ENCODE measurements around the gene CLIC1. TPM values are rescaled to one million over a fixed set of nuclear protein-coding genes. Genes with fewer than 3 reads are reported as not detected.

CLIC1 gene
- total RNA-seq, 1 experiment from 2014 or later = 432 TPM

DNA sequence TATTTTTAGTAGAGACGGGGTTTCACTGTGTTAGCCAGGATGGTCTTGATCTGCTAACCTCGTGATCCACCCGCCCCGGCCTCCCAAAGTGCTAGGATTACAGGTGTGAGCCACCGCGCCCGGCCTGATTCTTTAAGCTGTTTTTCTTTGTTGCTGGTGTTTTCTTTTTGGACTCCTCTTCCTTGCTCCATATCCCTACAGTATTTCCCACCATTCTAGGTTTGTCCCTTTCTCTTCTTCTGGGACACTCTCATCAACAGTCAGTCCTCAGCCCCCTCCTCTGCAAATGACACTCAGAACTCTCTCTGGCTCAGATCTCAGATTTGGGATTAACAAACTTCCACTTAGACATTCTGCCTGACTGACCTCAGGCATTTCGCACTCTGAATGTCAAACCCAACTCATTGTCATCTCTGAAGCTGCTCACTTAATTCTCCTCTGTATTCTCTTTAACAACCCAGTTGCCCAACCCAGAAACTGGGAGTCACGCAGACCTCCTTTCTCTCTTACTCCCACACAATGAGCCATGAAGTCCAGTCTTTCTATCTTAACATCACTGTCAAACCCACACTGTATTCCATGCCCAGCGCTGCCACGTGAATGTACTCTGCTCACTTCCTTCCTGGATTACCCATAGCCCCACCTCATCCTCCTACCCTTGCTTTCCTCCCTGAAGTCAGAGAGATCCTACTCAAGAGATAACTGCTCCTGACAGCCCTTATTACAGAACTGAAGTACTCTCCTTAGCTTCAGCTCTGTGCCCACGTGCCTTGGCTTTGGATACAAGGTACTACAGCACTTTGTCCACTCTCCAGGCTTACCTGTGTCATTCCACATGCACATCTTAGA is 10.6 kb downstream of the CLIC1 start:
- Histone ChIP-seq H3K4me1 (ENCODE audit: control insufficient read depth in 1 of 2, insufficient read depth in 2 of 2, low read length in 2 of 2) (peaks cover 6 to 29% of the 10 kb centered on the region in 2 experiments; a peak in 3 of 4 replicates), H3K36me3 (ENCODE audit: control insufficient read depth in 1 of 2, insufficient read depth in 2 of 2, low read length in 2 of 2) (peaks cover 3% of the 10 kb centered on the region in 2 experiments; a peak in 1 of 4 replicates), H2AFZ (ENCODE audit: low read depth, low read length, poor library complexity, severe bottlenecking) (no peak overlapping the region), H3K9me2 (ENCODE audit: insufficient read depth) (no peaks in the 10 kb centered on the region), H3K9ac (ENCODE audit: low read length) (no peak overlapping the region), H3K79me2 (ENCODE audit: insufficient read depth, low read length) (no peaks in the 10 kb centered on the region), H3K27me3 (ENCODE audit: insufficient read depth, low read length) (no peaks in the 10 kb centered on the region), H3K4me2 (ENCODE audit: low read length) (no peak overlapping the region), H4K20me1 (ENCODE audit: insufficient read depth) (no peaks in the 10 kb centered on the region), H3K27ac (ENCODE audit: low read depth, low read length) (no peak overlapping the region), H3K9me3 (ENCODE audit: control insufficient read depth in 1 of 2, insufficient read depth in 1 of 2, low read depth in 1 of 2, low read length in 2 of 2) (no peaks in the 10 kb centered on the region), H3K4me3 (replicated peaks in 1 of 2; ENCODE audit: low read depth in 1 of 2, low read length in 2 of 2) (no peak overlapping the region)
- ChIA-PET POLR2A (interaction anchor here (0.5 kb wide), 1 partner anchor 10 kb away, joined by 3 read pairs; no protein-coding TSS in a partner anchor), CTCF (no interaction called here), RAD21 (ENCODE audit: low non-redundant PET in 1 of 2, low total read pairs in 2 of 2, uncharacterized antibody in 2 of 2, unreplicated experiment in 2 of 2) (no interaction called here)
- ATAC-seq = no peak
- BruUV-seq (replicated peaks) = no TSS peak
- no peak for TF ChIP-seq CTCF (IDR thresholded peaks at IDR 0.05 in 2 of 3, conservative IDR thresholded peaks at IDR 0.05 in 1 of 3; ENCODE audit: borderline replicate concordance in 1 of 3, insufficient read depth in 1 of 3, low read depth in 2 of 3, low read length in 2 of 3)
- TF ChIP-seq CBX3 (IDR thresholded peaks at IDR 0.05; ENCODE audit: low read depth) = no peak
- TF ChIP-seq CEBPB (IDR thresholded peaks at IDR 0.05; ENCODE audit: low read depth) = no peak
- no peak for TF ChIP-seq FOSL1 (IDR thresholded peaks at IDR 0.05; ENCODE audit: low read depth)
- no peak for TF ChIP-seq SIN3A (IDR thresholded peaks at IDR 0.05; ENCODE audit: low read depth)
- TF ChIP-seq YY1 (IDR thresholded peaks at IDR 0.05; ENCODE audit: extremely low read depth, insufficient replicate concordance, low read depth, low read length) = no peak
- no peak for TF ChIP-seq POLR2AphosphoS5 (IDR thresholded peaks at IDR 0.05; ENCODE audit: low read depth, low read length)
- TF ChIP-seq EZH2 (IDR thresholded peaks at IDR 0.05) = no peak
- TF ChIP-seq ELF1 (IDR thresholded peaks at IDR 0.05; ENCODE audit: borderline replicate concordance, low read depth) = no peak
- TF ChIP-seq ZBTB33 (IDR thresholded peaks at IDR 0.05; ENCODE audit: extremely low read depth, insufficient replicate concordance, low read length) = no peak
- TF ChIP-seq EZH2phosphoT487 (IDR thresholded peaks at IDR 0.05; ENCODE audit: borderline replicate concordance) = no peak
- TF ChIP-seq SRF (IDR thresholded peaks at IDR 0.05; ENCODE audit: low read depth) = no peak
- TF ChIP-seq, protein P1, sequence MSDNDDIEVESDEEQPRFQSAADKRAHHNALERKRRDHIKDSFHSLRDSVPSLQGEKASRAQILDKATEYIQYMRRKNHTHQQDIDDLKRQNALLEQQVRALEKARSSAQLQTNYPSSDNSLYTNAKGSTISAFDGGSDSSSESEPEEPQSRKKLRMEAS (IDR thresholded peaks at IDR 0.05) = no peak
- intact Hi-C loops (cut with micrococcal nuclease) = no loop called here
- no peak for DNase-seq (ENCODE audit: low read depth, low spot score)

Measured in HCT116 (cell line).